ENCODE measurements around the gene KCNK13.
"Not testable (repeated sequence)": the region's sequence is repeated elsewhere in the genome, so short reads cannot be mapped to it uniquely, and the experiment has no call there.

Gene KCNK13

GRCh38 chr14:90200546-90200945 is 138.8 kb downstream of the KCNK13 start:
- DNase-seq: not testable (repeated sequence)

GRCh38 chr14:90201344-90201743 is 139.6 kb downstream of the KCNK13 start:
- DNase-seq: no peak

GRCh38 chr14:90204516-90204915 is 142.7 kb downstream of the KCNK13 start:
- no peak for DNase-seq

- no peak for DNase-seq
Measured at GRCh38 chr14:90213099-90213748, 151.4 kb downstream of the KCNK13 start.

- no peak for DNase-seq
Measured at GRCh38 chr14:90228478-90228877, 166.7 kb downstream of the KCNK13 start.

GRCh38 chr14:90229942-90230341 is 168.1 kb downstream of the KCNK13 start:
- not testable (repeated sequence) for DNase-seq

All from T-helper 2 cell (primary cell).